Activated T-helper 17 cell treated with anti-CD3 and anti-CD28 coated beads, Interleukin-2, amount 50 U/mL, for 72 hours (primary cell): ENCODE measurements around the gene JMJD4. TPM values are rescaled to one million over a fixed set of nuclear protein-coding genes. Genes with fewer than 3 reads are reported as not detected.
"Not testable (repeated sequence)": the region's sequence is repeated elsewhere in the genome, so short reads cannot be mapped to it uniquely, and the experiment has no call there.

Experiments
- ATAC-seq: fragments of 150-1000 bp; cut with Tn5 transposase; replicated peaks from 2 replicates; pipeline ENCODE4 v1.10.0; 2021; ENCODE audit warnings: mild to moderate bottlenecking, moderate library complexity
- H3K27ac Mint-ChIP-seq: one replicate; pipeline ENCODE4 v1.8.0; 2022; ENCODE audit warnings: mixed read lengths
- H3K27me3 Mint-ChIP-seq: one replicate; pipeline ENCODE4 v1.8.0; 2022; ENCODE audit warnings: mixed read lengths
- H3K36me3 Mint-ChIP-seq: one replicate; pipeline ENCODE4 v1.8.0; 2022; ENCODE audit warnings: low read depth, mild to moderate bottlenecking, mixed read lengths
- H3K4me1 Mint-ChIP-seq: one replicate; pipeline ENCODE4 v1.8.0; 2022; ENCODE audit warnings: mixed read lengths
- H3K4me3 Mint-ChIP-seq: one replicate; pipeline ENCODE4 v1.8.0; 2022; ENCODE audit warnings: mild to moderate bottlenecking, mixed read lengths
- H3K9me3 Mint-ChIP-seq: one replicate; pipeline ENCODE4 v1.8.0; 2022; ENCODE audit warnings: mixed read lengths
- total RNA-seq, 2 donors: library from RNA; stranded (reverse); gene quantifications; one replicate each; pipeline ENCODE4 v1.2.3, GENCODE V29; 2022

JMJD4 gene
- total RNA-seq, 2 donors from 2014 or later = 10.6 to 19.9 TPM

DNA sequence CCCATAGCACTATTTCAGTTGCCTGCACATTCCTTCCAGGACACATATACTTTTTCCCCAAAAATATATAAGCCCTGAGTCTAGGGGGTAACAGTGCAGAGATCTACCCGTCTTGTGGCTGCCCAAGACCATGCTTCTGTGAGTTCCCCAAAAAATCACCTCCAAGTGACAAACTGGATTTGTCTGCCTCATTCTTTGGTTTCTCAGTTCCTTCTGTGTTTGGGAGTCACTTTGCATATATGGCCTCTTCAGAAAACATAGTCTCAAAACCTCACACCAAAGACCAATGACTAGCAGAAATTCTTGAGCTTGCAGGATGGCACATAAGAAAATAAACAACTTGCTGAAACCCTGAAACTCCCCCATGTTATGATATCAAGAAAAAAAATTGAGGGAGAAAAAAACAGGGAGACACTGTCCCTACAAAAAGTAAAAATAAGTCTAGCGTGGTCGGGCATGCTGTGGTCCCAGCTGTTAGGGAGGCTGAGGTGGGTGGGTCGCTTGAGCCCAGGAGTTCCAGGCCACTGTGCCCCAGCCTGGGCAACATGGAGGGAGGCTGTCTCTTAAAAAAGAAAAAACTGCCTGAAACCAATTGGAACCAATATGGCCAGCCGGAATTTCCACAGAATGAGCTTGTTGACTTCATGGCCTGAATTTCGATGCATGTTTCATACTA is 8.0 kb downstream of the JMJD4 start:
- Mint-ChIP-seq H3K4me3 (no peak overlapping the region), H3K36me3 (peaks cover 5% of the 10 kb centered on the region), H3K4me1 (peaks cover 5% of the 10 kb centered on the region), H3K9me3 (peaks cover 13% of the 10 kb centered on the region), H3K27ac (no peak overlapping the region), H3K27me3 (peaks cover 8% of the 10 kb centered on the region)
- no peak for ATAC-seq

DNA sequence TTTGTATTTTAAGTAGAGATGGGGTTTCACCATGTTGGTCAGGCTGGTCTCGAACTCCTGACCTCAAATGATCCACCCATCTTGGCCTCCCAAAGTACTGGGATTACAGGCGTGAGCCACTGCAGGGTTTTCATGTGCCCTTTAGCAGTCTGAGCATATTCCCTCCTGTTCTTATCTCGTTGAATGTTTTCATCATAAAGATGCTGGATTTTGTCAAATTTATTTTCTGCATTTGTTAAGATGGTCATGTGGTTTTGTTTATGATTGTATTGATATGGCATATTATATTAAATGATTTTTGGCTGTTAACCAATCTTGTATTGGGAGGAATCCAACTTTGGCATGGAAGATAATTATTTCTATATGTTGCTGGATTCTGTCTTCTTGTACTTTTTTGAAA is 8.8 kb downstream of the JMJD4 start:
- peaks cover 8% of the 10 kb centered on the region for H3K27me3 Mint-ChIP-seq
- peaks cover 20% of the 10 kb centered on the region for H3K9me3 Mint-ChIP-seq
- H3K4me1 Mint-ChIP-seq = peaks cover 5% of the 10 kb centered on the region
- no peak overlapping the region for H3K4me3 Mint-ChIP-seq
- H3K36me3 Mint-ChIP-seq = peaks cover 4% of the 10 kb centered on the region
- no peak for ATAC-seq
- H3K27ac Mint-ChIP-seq = no peak overlapping the region

DNA sequence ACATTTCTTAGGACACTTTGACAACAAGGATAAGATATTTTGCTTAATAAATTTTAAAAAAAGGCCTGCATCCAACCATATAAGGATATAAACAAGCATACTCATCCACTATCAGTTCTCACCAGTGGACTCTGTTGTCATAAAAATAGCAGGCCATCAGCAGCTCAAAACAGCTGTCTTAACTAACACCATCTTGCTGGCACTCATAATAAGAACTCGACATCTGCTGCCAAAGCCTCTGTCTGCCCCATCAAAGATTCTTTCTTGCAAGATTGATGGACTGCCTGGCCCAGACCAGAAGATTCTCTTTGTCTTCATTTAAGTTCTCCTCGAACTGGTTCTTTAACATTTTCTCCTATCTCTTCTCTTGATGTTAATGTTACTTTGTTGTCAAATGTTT is 10.1 kb downstream of the JMJD4 start:
- Mint-ChIP-seq H3K36me3 (no peaks in the 10 kb centered on the region), H3K27me3 (peaks cover 8% of the 10 kb centered on the region), H3K9me3 (peaks cover 32% of the 10 kb centered on the region), H3K4me3 (no peak overlapping the region), H3K27ac (no peak overlapping the region), H3K4me1 (peaks cover 5% of the 10 kb centered on the region)
- no peak for ATAC-seq

- Mint-ChIP-seq H3K36me3 (no peaks in the 10 kb centered on the region), H3K4me1 (peaks cover 5% of the 10 kb centered on the region), H3K4me3 (no peak overlapping the region), H3K27me3 (peaks cover 8% of the 10 kb centered on the region), H3K9me3 (peaks cover 43% of the 10 kb centered on the region), H3K27ac (no peak overlapping the region)
- no peak for ATAC-seq
These were observed 11.6 kb downstream of the JMJD4 start for GRCh38 chr1:227723474-227723873.

DNA sequence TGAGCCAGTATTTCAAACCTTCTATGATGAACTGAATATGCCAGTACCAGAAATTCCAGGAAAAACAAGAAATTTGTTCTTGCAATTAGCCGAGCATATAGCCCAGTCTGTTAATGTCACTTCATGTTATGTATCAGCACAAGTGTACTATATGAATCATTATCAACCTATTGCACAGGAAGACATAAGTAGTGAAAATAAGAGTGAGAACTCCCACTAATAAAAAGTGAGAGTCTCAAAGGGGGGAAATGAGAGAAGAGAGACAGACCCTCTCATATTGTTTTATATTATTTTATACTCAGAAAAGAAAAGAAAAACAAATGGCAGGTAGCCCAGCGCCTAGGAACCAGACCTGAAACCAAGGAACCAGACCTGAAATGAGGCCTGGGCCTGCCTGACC is 16.2 kb downstream of the JMJD4 start:
- Mint-ChIP-seq H3K9me3 (peaks cover 64% of the 10 kb centered on the region), H3K27me3 (peaks cover 3% of the 10 kb centered on the region), H3K27ac (no peak overlapping the region), H3K4me3 (no peak overlapping the region), H3K36me3 (no peaks in the 10 kb centered on the region), H3K4me1 (no peaks in the 10 kb centered on the region)
- ATAC-seq = no peak

DNA sequence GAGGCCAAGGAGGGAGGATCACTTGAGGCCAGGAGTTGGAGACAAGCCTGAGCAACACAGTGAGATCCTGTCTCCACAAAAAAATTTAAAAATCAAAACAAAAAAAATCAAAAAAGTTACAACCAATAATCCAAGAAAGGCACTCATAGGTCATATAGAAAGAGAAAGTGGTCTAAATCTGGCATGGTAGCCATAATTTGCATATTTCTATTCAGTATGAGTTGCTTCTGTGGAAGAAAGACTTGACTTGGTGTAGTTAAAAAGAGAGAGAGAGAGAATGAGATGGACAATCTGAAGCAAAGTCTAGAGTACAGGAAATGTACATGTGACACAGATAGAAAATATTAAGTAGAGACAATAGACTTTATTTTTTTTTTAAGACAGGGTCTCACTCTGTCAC is 22.5 kb downstream of the JMJD4 start:
- ATAC-seq = no peak
- Mint-ChIP-seq H3K27ac (no peak overlapping the region), H3K9me3 (peaks cover 38% of the 10 kb centered on the region), H3K4me3 (no peak overlapping the region), H3K4me1 (peaks cover 7% of the 10 kb centered on the region), H3K36me3 (no peaks in the 10 kb centered on the region), H3K27me3 (no peaks in the 10 kb centered on the region)

DNA sequence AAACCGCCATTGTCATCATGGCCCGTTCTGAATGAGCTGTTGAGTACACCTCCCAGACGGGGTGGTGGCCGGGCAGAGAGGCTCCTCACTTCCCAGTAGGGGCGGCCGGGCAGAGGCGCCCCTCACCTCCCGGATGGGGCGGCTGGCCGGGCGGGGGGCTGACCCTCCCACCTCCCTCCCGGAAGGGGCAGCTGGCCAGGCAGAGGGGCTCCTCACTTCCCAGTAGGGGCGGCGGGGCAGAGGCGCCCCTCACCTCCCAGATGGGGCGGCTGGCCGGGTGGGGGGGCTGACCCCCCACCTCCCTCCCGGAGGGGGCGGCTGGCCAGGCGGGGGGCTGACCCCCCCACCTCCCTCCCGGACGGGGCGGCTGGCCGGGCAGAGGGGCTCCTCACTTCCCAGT is 24.6 kb downstream of the JMJD4 start:
- not testable (repeated sequence) for H3K27me3 Mint-ChIP-seq

GRCh38 chr1:227709451-227709850 is 25.7 kb downstream of the JMJD4 start:
- Mint-ChIP-seq H3K9me3 (peaks cover 23% of the 10 kb centered on the region), H3K27ac (no peak overlapping the region), H3K4me1 (peaks cover 10% of the 10 kb centered on the region), H3K4me3 (no peak overlapping the region), H3K36me3 (no peaks in the 10 kb centered on the region), H3K27me3 (no peaks in the 10 kb centered on the region)
- ATAC-seq = no peak

More for the DNA sequence above, 24.6 kb downstream of the JMJD4 start:
- H3K9me3 Mint-ChIP-seq = peaks cover 29% of the 10 kb centered on the region
- H3K4me3 Mint-ChIP-seq, H3K27ac Mint-ChIP-seq, H3K4me1 Mint-ChIP-seq, H3K36me3 Mint-ChIP-seq, ATAC-seq: not testable (repeated sequence)

- Mint-ChIP-seq H3K27ac (peak overlapping the region; percentile 2), H3K27me3 (no peaks in the 10 kb centered on the region), H3K36me3 (no peaks in the 10 kb centered on the region), H3K4me1 (peaks cover 10% of the 10 kb centered on the region), H3K9me3 (peaks cover 28% of the 10 kb centered on the region), H3K4me3 (peak overlapping the region; percentile 35)
- peak; percentile 92 for ATAC-seq
These were observed 27.3 kb downstream of the JMJD4 start for GRCh38 chr1:227707846-227708245.

- H3K36me3 Mint-ChIP-seq, H3K4me1 Mint-ChIP-seq, H3K27ac Mint-ChIP-seq, H3K27me3 Mint-ChIP-seq, ATAC-seq, H3K4me3 Mint-ChIP-seq: not testable (repeated sequence)
- peaks cover 44% of the 10 kb centered on the region for H3K9me3 Mint-ChIP-seq
These were observed 33.5 kb downstream of the JMJD4 start for GRCh38 chr1:227701631-227702030.

- Mint-ChIP-seq H3K4me1 (no peaks in the 10 kb centered on the region), H3K9me3 (peaks cover 35% of the 10 kb centered on the region), H3K36me3 (no peaks in the 10 kb centered on the region), H3K4me3 (no peak overlapping the region), H3K27ac (no peak overlapping the region), H3K27me3 (no peaks in the 10 kb centered on the region)
- ATAC-seq = no peak
These were observed 37.7 kb downstream of the JMJD4 start for GRCh38 chr1:227697321-227697864.

DNA sequence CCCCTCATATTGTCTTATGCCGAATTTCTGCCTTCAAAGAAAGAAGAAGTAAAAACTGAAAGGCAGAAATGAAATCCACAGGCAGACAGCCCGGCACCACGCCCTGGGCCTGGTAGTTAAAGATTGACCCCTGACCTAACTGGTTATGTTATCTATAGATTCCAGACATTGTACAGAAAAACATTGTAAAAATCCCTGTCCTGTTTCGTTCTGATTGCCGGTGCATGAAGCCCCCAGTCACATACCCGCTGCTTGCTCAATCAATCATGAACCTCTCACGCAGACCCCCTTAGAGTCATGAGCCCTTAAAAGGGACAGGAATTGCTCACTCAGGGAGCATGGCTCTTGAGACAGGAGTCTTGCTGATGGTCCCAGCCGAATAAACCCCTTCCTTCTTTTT is 49.3 kb downstream of the JMJD4 start:
- Mint-ChIP-seq H3K27me3 (no peaks in the 10 kb centered on the region), H3K36me3 (no peaks in the 10 kb centered on the region), H3K4me3 (no peak overlapping the region), H3K27ac (no peak overlapping the region), H3K9me3 (peaks cover 27% of the 10 kb centered on the region), H3K4me1 (no peaks in the 10 kb centered on the region)
- no peak for ATAC-seq

Other genes with a start within 250 kb of the JMJD4 start
- 10 to 100 TPM in 1 of 2 donors, 1 to 10 TPM in 1; 5.3 to 10.3 TPM for gene ZNF678, start 171.7 kb downstream of the JMJD4 start, total RNA-seq
- gene SNAP47, start 133 bp upstream of the JMJD4 start, total RNA-seq = 10 to 100 TPM; 42.9 to 53.6 TPM
- gene PRSS38, start 80.4 kb upstream of the JMJD4 start, total RNA-seq = not detected
- gene WNT9A, start 212.6 kb upstream of the JMJD4 start, total RNA-seq = under 1 TPM; 0.09 to 0.24 TPM